GM10248 (cell line): ENCODE data around the gene SUPT7L.
"Not testable (repeated sequence)": the region's sequence is repeated elsewhere in the genome, so short reads cannot be mapped to it uniquely, and the experiment has no call there.

Experiments
- CTCF ChIA-PET: fragments of 300-600 bp; sonication (Branson Sonifier 250); formaldehyde crosslinking; extraction: SDS; loops from one replicate; lab custom pipeline; 2021; ENCODE audit warnings: antibody characterized with exemption; lab: Yijun Ruan, JAX
- POLR2A ChIA-PET: fragments of 350-650 bp; sonication (Branson Sonifier 250); formaldehyde crosslinking; extraction: SDS; loops from one replicate; lab custom pipeline; 2020; ENCODE audit warnings: antibody characterized with exemption; lab: Yijun Ruan, JAX
- DNase-seq: peaks from one replicate; pipeline ENCODE4 v3.0.0; 2012; ENCODE audit errors: extremely low spot score
- CTCF ChIP-seq: IDR thresholded peaks from 2 replicates; pipeline ENCODE4 v1.5.1; 2012; ENCODE audit warnings: mild to moderate bottlenecking, low read depth; ENCODE audit errors: extremely low read depth, missing control alignments, control extremely low read depth

SUPT7L gene

DNA sequence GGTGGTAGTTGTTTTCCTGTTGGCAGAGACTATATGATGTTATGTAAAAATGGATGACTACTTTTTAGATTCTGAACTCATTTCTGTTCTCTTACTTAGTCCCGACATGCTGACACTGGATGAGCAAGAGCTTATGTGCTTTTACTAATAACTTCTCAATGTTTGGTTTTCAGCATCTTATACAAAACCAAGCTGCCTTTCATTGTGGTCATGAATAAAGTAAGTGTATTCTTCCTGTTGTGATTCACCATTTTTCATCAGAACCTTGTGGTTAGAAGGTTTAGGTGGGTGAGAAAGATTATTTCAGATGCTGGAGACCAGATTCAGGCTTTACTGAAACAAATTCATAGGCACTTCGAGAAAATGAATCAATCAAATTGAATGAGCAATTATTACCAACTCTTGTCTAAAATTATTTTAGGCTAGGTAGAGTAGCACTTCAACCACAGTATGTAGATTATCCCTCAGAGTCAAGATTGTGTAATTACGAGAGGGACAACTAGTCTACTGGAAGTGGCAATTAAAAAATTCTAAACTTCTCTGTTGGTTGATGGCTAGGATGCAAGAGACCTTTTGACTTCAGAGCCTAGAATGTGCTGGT is 25.3 kb downstream of the SUPT7L start:
- ChIA-PET POLR2A (no interaction called here), CTCF (interaction anchor here (1.2 to 1.8 kb wide), 2 partner anchors 46 to 66 kb away, joined by 4 to 7 read pairs; no protein-coding TSS in a partner anchor)
- no peak for DNase-seq
- TF ChIP-seq CTCF, result no peak

- no peak for DNase-seq
- ChIA-PET POLR2A (no interaction called here), CTCF (no interaction called here)
- no peak for TF ChIP-seq CTCF
Observed at GRCh38 chr2:27636766-27637165, 26.6 kb downstream of the SUPT7L start.

GRCh38 chr2:27634291-27634690 is 29.1 kb downstream of the SUPT7L start:
- no peak for TF ChIP-seq CTCF
- ChIA-PET POLR2A (no interaction called here), CTCF (no interaction called here)
- no peak for DNase-seq

DNA sequence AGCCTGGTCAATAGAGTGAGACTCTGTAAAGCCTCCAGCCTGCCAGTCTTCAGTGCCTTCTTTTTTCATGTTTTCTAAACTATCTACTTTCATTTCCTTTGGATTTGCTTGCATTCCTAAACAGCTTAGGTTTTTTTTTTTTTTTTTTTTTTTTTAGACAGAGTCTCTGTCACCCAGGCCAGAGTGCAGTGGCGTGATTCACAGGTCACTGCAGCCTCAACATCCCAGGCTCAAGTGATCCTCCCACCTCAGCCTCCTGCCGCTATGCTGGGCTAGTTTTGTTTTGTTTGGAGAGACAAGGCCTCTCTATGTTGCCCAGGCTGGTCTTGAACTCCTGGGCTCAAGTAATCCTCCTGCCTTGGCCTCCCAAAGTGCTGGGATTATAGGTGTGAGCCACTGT is 33.2 kb downstream of the SUPT7L start:
- CTCF ChIA-PET, POLR2A ChIA-PET, DNase-seq: not testable (repeated sequence)

GRCh38 chr2:27628767-27629709 is 34.4 kb downstream of the SUPT7L start, which contains the start of the genes CCDC121 and GPN1:
Gene CCDC121 (minus strand): TSS chr2:27629012. CDS start chr2:27627799, 1,213 bp downstream.
Gene GPN1 (plus strand): TSS chr2:27629050. CDS start chr2:27629059, 9 bp downstream.
- DNase-seq, result peak; percentile 92
- ChIA-PET CTCF (interaction anchor here (0.6 to 2.9 kb wide), 4 partner anchors 13 to 259 kb away, joined by 3 to 18 read pairs (median 4); partner anchors contain the start of gene EIF2B4), POLR2A (interaction anchor here (1.0 kb wide), 2 partner anchors 21 to 220 kb away, joined by 3 to 6 read pairs; partner anchors contain the start of gene PPM1G)
- no peak for TF ChIP-seq CTCF

DNA sequence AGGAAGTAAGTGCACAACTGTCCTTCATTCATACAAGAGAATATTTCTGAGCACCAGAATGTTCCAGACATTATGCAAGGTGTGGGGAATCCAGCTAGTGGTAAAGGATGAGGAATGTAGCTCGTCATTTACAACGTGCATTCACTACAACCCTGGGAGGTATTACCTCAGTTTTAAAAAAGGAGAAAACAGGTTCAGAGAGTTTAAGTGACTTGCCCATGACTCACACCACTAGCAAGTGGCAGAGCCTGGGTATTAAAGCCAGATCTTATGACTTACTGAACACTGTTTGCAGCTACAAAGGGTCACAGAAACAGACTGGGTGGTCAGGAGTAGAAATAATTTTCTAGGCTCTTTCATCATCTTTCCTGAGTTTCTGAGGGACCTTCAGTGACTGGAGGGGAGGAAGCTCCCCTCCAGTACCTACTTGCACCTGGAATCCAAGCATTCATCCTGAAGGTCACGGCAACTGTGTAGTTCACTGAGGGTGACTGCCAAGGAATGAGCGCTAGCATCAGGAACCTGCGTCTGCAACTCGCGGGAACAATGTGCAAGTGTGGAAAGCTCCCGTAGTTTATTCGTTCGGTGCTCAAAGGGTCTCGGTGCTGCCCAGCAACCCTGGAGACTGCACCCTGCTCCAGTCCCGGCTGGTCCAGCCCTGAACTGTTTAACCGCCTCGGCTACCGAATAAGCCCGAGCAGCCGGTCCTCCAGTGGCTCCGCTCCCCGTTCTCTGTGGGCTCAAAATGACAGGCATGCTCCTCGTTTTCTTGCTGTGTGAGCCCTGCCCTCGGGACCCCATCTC is 35.2 kb downstream of the SUPT7L start:
- no peak for TF ChIP-seq CTCF
- ChIA-PET POLR2A (interaction anchor here (1.0 kb wide), 2 partner anchors 22 to 219 kb away, joined by 3 to 6 read pairs; partner anchors contain the start of gene PPM1G), CTCF (interaction anchor here (0.6 to 2.9 kb wide), 4 partner anchors 12 to 258 kb away, joined by 3 to 18 read pairs (median 4); partner anchors contain the start of gene EIF2B4)
- DNase-seq, result no peak

DNA sequence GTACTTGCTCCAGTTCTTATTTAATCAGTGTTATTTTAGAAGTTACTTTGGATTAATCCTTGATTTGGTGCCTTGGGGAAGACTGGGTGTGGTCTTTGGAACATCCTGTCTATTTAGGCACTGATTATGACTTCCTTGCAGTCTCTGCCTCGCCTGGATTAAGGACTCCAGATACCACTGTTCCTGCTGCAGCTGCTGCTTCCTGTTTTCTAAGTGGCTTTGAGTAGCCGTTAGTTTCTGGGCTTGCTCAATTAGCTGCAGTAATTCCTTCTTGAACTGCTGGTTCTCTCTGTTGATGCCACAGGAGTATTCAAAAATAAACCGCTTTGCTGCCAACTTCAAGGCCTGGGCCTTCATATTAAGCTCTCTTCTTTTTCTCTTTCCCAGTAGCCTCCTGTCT is 36.5 kb downstream of the SUPT7L start:
- POLR2A ChIA-PET, DNase-seq: not testable (repeated sequence)
- CTCF ChIA-PET, result interaction anchor here (0.7 to 2.1 kb wide), 2 partner anchors 12 to 56 kb away, joined by 3 to 4 read pairs; no protein-coding TSS in a partner anchor

- CTCF ChIA-PET, result interaction anchor here (0.7 to 2.1 kb wide), 2 partner anchors 11 to 57 kb away, joined by 3 to 4 read pairs; no protein-coding TSS in a partner anchor
- POLR2A ChIA-PET, DNase-seq: not testable (repeated sequence)
Observed at GRCh38 chr2:27626323-27626722, 37.1 kb downstream of the SUPT7L start.
